SIG-M5 treated with dmso at 0.1 percent for 504 hours (cell line): Measurements from ENCODE around the gene AGR3.

Source experiments
- DNase-seq: peaks from one replicate; lab custom pipeline; 2025; ENCODE audit not compliant: unreplicated experiment; lab: John Stamatoyannopoulos, UW

Gene AGR3

GRCh38 chr7:16881844-16882243 is at the start of gene AGR3:
Gene AGR3, minus strand, starts transcription at chr7:16881983. Its CDS starts 3,365 bp downstream, at chr7:16878618.
- DNase-seq = no peak

GRCh38 chr7:16930946-16931345 is 49.2 kb upstream of the AGR3 start:
- DNase-seq = no peak

- DNase-seq = peak; percentile 93
These were observed 47.5 kb upstream of the AGR3 start for GRCh38 chr7:16929146-16929762.

- no peak for DNase-seq
These were observed 45.1 kb upstream of the AGR3 start for GRCh38 chr7:16926861-16927260.

- DNase-seq = peak; percentile 78
These were observed 44.5 kb upstream of the AGR3 start for GRCh38 chr7:16926283-16926682.

- no peak for DNase-seq
These were observed 43.8 kb upstream of the AGR3 start for GRCh38 chr7:16925609-16926008.

GRCh38 chr7:16923019-16923418 is 41.2 kb upstream of the AGR3 start:
- DNase-seq = no peak

- DNase-seq = peak; percentile 41
These were observed 40.0 kb upstream of the AGR3 start for GRCh38 chr7:16921644-16922257.

- DNase-seq = no peak
These were observed 39.4 kb upstream of the AGR3 start for GRCh38 chr7:16921151-16921550.

GRCh38 chr7:16919440-16919839 is 37.7 kb upstream of the AGR3 start:
- no peak for DNase-seq

- peak; percentile 44 for DNase-seq
These were observed 36.6 kb upstream of the AGR3 start for GRCh38 chr7:16918288-16918895.

GRCh38 chr7:16916738-16917137 is 35.0 kb upstream of the AGR3 start:
- DNase-seq = no peak

- DNase-seq = peak; percentile 15
These were observed 34.4 kb upstream of the AGR3 start for GRCh38 chr7:16916105-16916639.

- DNase-seq = peak; percentile 28
These were observed 33.6 kb upstream of the AGR3 start for GRCh38 chr7:16915405-16915804.

- no peak for DNase-seq
These were observed 33.0 kb upstream of the AGR3 start for GRCh38 chr7:16914771-16915170.

- DNase-seq = no peak
These were observed 31.9 kb upstream of the AGR3 start for GRCh38 chr7:16913643-16914042.

GRCh38 chr7:16912540-16912939 is 30.8 kb upstream of the AGR3 start:
- no peak for DNase-seq

- DNase-seq = no peak
These were observed 26.8 kb upstream of the AGR3 start for GRCh38 chr7:16908561-16908960.

GRCh38 chr7:16905300-16906044 is 23.7 kb upstream of the AGR3 start:
- peak; percentile 34 for DNase-seq

- no peak for DNase-seq
These were observed 22.3 kb upstream of the AGR3 start for GRCh38 chr7:16904076-16904475.

- DNase-seq = peak; percentile 16
These were observed 18.5 kb upstream of the AGR3 start for GRCh38 chr7:16900209-16900768.
